GM23248 (cell line): ENCODE results near the gene FGGY.

Experiments used
- EZH2 ChIP-seq: fragments of 200-600 bp; sonication (generic); IDR thresholded peaks from 2 replicates; pipeline ENCODE4 v1.6.1; 2018; ENCODE audit warnings: antibody characterized with exemption, mild to moderate bottlenecking; ENCODE audit not compliant: insufficient read depth, poor library complexity, severe bottlenecking
- EZH2phosphoT487 ChIP-seq: fragments of 200-600 bp; sonication (generic); IDR thresholded peaks from 2 replicates; pipeline ENCODE4 v1.6.1; 2018; ENCODE audit warnings: antibody characterized with exemption, moderate library complexity, mild to moderate bottlenecking, low read depth; ENCODE audit not compliant: insufficient read depth

- TF ChIP-seq EZH2 (no peak), EZH2phosphoT487 (no peak)
Measured at GRCh38 chr1:59771361-59771760, 474.5 kb downstream of the FGGY start.
